PC-9 (cell line): ENCODE results near the gene TNS1. TPM values are rescaled to one million over a fixed set of nuclear protein-coding genes. Genes with fewer than 3 reads are reported as not detected.

Experiments
- BruUV-seq: library from RNA; stranded (reverse); fragments of 400-500 nt; replicated peaks from 2 replicates; lab custom pipeline; 2021; lab: Mats Ljungman, UMichigan
- CTCF ChIA-PET: fragments of 300-600 bp; sonication (Branson Sonifier 250); formaldehyde crosslinking; loops from one replicate; lab custom pipeline; 2022; ENCODE audit warnings: antibody characterized with exemption; lab: Charles Lee
- POLR2A ChIA-PET: fragments of 300-600 bp; sonication (Branson Sonifier 250); formaldehyde crosslinking; loops from one replicate; lab custom pipeline; 2022; ENCODE audit warnings: antibody characterized with exemption; ENCODE audit not compliant: unreplicated experiment; lab: Charles Lee
- DNase-seq, 2 experiments: peaks; one replicate each; pipeline versions ENCODE4 v3.0.0 to v3.0.0-alpha.2; 2015 to 2022; ENCODE audit warnings: mixed read lengths in 1 of 2
- H2AFZ ChIP-seq: fragments of 200-600 bp; sonication (generic); 2 replicates; pipeline ENCODE4 v1.8.1; 2017; ENCODE audit warnings: antibody characterized with exemption
- H3F3A ChIP-seq: fragments of 200-600 bp; sonication (generic); 2 replicates; pipeline ENCODE4 v1.8.1; 2017; ENCODE audit warnings: antibody characterized with exemption, mild to moderate bottlenecking, low read depth; ENCODE audit not compliant: insufficient read depth
- H3K27ac ChIP-seq: fragments of 200-600 bp; sonication (generic); 2 replicates; pipeline ENCODE4 v1.6.1; 2016; ENCODE audit warnings: mixed run types
- H3K27me3 ChIP-seq: fragments of 200-600 bp; sonication (generic); 2 replicates; pipeline ENCODE4 v1.6.1; 2016; ENCODE audit warnings: low read depth, mixed run types; ENCODE audit not compliant: insufficient read depth
- H3K36me3 ChIP-seq: fragments of 200-600 bp; sonication (generic); 2 replicates; pipeline ENCODE4 v1.6.1; 2016; ENCODE audit warnings: low read depth, mixed run types
- H3K4me1 ChIP-seq: fragments of 200-600 bp; sonication (generic); replicated peaks from 2 replicates; pipeline ENCODE4 v1.6.1; 2016; ENCODE audit warnings: mixed run types; ENCODE audit not compliant: insufficient read depth
- H3K4me2 ChIP-seq: fragments of 200-600 bp; sonication (generic); 2 replicates; pipeline ENCODE4 v1.6.1; 2017; ENCODE audit warnings: mixed run types
- H3K4me3 ChIP-seq: fragments of 200-600 bp; sonication (generic); 2 replicates; pipeline ENCODE4 v1.6.1; 2016; ENCODE audit warnings: mixed run types
- H3K79me2 ChIP-seq: fragments of 200-600 bp; sonication (generic); 2 replicates; pipeline ENCODE4 v1.6.1; 2017; ENCODE audit warnings: low read depth, mixed run types
- H3K9me2 ChIP-seq: fragments of 200-600 bp; sonication (generic); 2 replicates; pipeline ENCODE4 v1.8.1; 2017; ENCODE audit warnings: mild to moderate bottlenecking; ENCODE audit not compliant: insufficient read depth
- H3K9me3 ChIP-seq: fragments of 200-600 bp; sonication (generic); 2 replicates; pipeline ENCODE4 v1.8.1; 2016; ENCODE audit warnings: low read depth; ENCODE audit not compliant: insufficient read depth
- H4K20me1 ChIP-seq: fragments of 200-600 bp; sonication (generic); 2 replicates; pipeline ENCODE4 v1.8.1; 2017; ENCODE audit not compliant: insufficient read depth
- CTCF ChIP-seq: fragments of 200-600 bp; sonication (generic); conservative IDR thresholded peaks from 2 replicates; pipeline ENCODE4 v1.6.1; 2017; ENCODE audit warnings: mixed run types, antibody characterized with exemption, mild to moderate bottlenecking, moderate library complexity
- EZH2 ChIP-seq: fragments of 200-600 bp; sonication (generic); IDR thresholded peaks from 2 replicates; pipeline ENCODE4 v1.8.0; 2017; ENCODE audit warnings: antibody characterized with exemption, low read depth
- intact Hi-C: fragments of 100-400 bp; cut with micrococcal nuclease; formaldehyde crosslinking; loops from one replicate; pipeline ENCODE4 v1.10.0; 2022; ENCODE audit not compliant: unreplicated experiment
- total RNA-seq: library from RNA; stranded (reverse); gene quantifications from 2 replicates; pipeline ENCODE4 v1.2.3, GENCODE V29; 2021

Gene TNS1
- total RNA-seq, 1 experiment from 2014 or later = 5.5 TPM

DNA sequence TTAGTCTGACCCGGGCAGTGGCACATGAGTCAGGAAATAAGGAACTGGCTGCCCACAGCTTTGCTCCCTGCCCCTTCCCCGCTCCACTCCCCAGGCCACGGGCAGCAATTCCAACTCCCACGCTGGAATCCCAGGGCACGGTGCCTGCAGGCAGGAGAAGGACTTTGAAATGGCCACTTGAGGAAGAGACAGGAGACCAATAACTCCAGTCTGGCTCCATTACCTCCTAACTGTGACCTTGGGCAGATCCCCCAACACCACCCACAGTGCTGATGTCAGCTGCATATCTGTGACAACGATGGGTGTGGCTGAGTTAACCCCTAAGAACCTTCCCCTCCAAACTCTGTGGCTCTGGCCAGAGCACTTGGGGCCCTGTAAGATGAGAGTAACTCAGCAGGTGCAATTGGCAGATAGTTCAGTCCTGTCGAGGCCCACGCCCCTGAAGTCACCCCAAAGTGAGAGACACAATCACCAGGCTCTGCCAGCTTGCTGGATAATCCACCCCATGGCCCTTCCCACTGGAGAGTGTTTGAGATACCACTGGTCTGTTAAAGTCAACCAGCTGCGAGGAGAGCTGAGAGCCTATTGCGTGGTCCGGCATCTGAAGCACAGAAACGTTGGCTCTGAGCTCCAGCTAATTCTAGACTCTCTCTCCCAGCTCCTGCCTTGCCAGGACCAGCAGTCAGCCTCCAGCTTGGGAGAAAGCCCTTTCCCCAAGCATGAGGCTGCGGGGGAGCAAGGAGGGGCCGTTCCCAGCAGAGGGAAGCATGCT lies 175.2 kb downstream of the TNS1 start:
- no TSS peak for BruUV-seq
- Histone ChIP-seq H3K9me2 (no peaks in the 10 kb centered on the region), H2AFZ (no peak overlapping the region), H4K20me1 (no peaks in the 10 kb centered on the region), H3K36me3 (no peaks in the 10 kb centered on the region), H3K79me2 (no peaks in the 10 kb centered on the region), H3K4me2 (no peak overlapping the region), H3K9me3 (no peaks in the 10 kb centered on the region), H3F3A (no peaks in the 10 kb centered on the region), H3K27me3 (peaks cover 9% of the 10 kb centered on the region; the same call in 1 of the 2 replicates), H3K4me1 (no peaks in the 10 kb centered on the region), H3K27ac (no peak overlapping the region), H3K4me3 (no peak overlapping the region)
- intact Hi-C loops = no loop called here
- TF ChIP-seq EZH2 (no peak), CTCF (no peak)
- POLR2A ChIA-PET = interaction anchor here (0.5 to 0.7 kb wide), 3 partner anchors 253 to 1780 kb away, joined by 3 to 21 read pairs (median 4); no protein-coding TSS in a partner anchor
- peak in 1 of 2 experiments; percentile 5 for DNase-seq
- CTCF ChIA-PET = interaction anchor here (0.6 kb wide), 2 partner anchors 24 to 75 kb away, joined by 3 read pairs; no protein-coding TSS in a partner anchor

DNA sequence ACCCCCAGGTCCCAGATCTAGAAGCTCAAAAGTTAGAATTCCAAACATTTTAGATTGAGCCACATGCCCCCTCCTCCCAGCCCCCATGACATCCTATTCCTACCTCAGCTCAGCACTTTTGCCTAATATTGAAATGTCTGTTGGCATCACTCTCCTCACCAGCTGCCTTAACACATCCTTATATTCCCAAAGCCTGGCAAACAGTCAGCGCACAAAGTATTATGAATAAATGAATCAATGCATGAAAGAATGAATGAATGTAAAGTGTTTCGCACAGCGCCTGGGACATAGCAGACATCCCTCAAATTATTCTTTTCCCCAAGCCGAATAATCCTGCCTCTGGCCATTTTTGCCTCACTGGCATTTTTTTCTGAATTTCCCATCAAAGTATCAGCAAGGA lies 175.8 kb downstream of the TNS1 start:
- no peak for TF ChIP-seq EZH2
- no peak for TF ChIP-seq CTCF
- Histone ChIP-seq H3K27me3 (peaks cover 9% of the 10 kb centered on the region; the same call in 1 of the 2 replicates), H3K4me3 (no peak overlapping the region), H3K9me2 (no peaks in the 10 kb centered on the region), H3K4me1 (no peaks in the 10 kb centered on the region), H3K36me3 (no peaks in the 10 kb centered on the region), H4K20me1 (no peaks in the 10 kb centered on the region), H3K4me2 (no peak overlapping the region), H3K27ac (no peak overlapping the region), H3K79me2 (no peaks in the 10 kb centered on the region), H2AFZ (no peak overlapping the region), H3F3A (no peaks in the 10 kb centered on the region), H3K9me3 (no peaks in the 10 kb centered on the region)
- BruUV-seq = no TSS peak
- intact Hi-C loops = no loop called here
- no peak for DNase-seq
- ChIA-PET POLR2A (interaction anchor here (0.5 to 0.8 kb wide), 4 partner anchors 253 to 1779 kb away, joined by 3 to 21 read pairs (median 4); no protein-coding TSS in a partner anchor), CTCF (interaction anchor here (0.6 kb wide), 2 partner anchors 25 to 75 kb away, joined by 3 read pairs; no protein-coding TSS in a partner anchor)

DNA sequence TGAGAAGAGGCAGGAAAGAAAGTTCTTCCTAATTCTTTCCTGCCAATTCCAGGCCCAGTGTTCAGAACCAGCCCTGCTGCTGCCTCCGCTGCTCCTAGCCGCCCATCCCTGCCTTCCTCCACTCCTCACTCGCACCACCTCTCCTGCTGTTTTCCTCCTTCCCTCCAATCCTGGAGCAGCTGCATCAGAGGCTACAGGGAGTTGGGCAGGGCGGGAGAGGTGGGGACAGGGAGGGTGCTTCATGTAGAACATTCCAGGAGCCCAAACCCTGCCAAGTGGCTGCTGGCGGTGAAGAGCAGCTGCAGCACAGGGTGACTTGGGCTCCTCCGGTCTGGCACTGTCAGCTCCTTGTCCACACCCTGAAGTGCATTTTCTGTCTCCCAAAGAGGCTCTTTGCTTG lies 176.3 kb downstream of the TNS1 start:
- no peaks in the 10 kb centered on the region for H3F3A ChIP-seq
- no peak overlapping the region for H3K27ac ChIP-seq
- H3K9me2 ChIP-seq = no peaks in the 10 kb centered on the region
- no peak overlapping the region for H3K4me3 ChIP-seq
- ChIA-PET POLR2A (interaction anchor here (0.8 kb wide), 1 partner anchor 1013 kb away, joined by 4 read pairs; no protein-coding TSS in a partner anchor), CTCF (no interaction called here)
- no peak for DNase-seq
- H4K20me1 ChIP-seq = no peaks in the 10 kb centered on the region
- BruUV-seq = no TSS peak
- H3K4me1 ChIP-seq = no peaks in the 10 kb centered on the region
- no peak overlapping the region for H3K4me2 ChIP-seq
- no peak overlapping the region for H2AFZ ChIP-seq
- H3K9me3 ChIP-seq = no peaks in the 10 kb centered on the region
- peaks cover 9% of the 10 kb centered on the region; the same call in 1 of the 2 replicates for H3K27me3 ChIP-seq
- no peaks in the 10 kb centered on the region for H3K36me3 ChIP-seq
- intact Hi-C loops = no loop called here
- H3K79me2 ChIP-seq = no peaks in the 10 kb centered on the region
- TF ChIP-seq CTCF (no peak), EZH2 (no peak)
